T-helper 22 cell (primary cell): Measurements from ENCODE around the gene COA8.

Experiments used
- DNase-seq: peaks from one replicate; pipeline ENCODE4 v3.0.0-alpha.2; 2020; ENCODE audit warnings: low read depth

The COA8 gene

GRCh38 chr14:103548463-103549351, 14.1 kb upstream of the COA8 start:
- DNase-seq, result no peak

GRCh38 chr14:103549361-103550311, 13.1 kb upstream of the COA8 start:
- no peak for DNase-seq

DNA sequence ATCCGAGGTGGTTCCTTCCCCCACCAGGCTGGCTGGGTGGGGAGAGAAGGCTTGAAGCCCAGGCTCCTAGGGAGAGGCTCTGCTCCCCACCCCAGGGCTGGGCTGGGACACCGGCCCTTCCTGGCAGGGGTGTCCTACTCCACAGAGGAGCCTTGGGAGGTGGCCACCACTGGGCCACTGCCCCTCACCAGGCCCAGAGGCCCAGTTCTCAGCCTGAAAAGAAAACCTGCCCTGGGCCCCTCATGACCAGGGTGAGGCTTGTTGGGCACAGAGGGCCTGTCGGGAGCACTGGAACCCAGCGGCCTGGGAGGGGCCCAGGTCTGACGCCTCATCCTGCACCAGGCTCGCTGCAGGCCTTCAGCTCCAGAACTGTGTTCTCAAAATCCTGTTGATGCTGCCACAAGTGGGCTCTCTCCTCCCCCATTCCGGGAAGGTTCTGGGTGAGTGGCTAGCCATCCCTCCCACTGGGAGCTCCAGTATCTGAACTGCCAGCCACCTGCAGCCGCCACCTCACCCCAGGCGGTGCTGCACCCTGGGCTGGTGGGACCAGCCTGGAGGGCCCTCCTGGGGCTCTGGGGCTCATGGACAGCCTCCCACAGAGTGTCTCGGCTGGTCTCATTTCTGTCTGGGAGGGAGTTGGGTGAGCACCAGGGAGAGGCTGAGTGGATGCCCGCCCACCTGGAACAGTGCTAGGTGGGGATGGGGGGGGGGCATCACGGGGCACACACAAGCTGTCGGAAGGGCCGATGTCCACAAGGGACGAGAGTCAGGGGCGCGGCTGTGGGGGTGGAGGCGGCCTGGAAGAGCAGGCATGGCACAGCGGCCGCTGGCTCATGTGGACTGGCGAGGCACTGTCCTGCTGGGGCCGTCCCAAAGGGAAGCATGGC, 12.1 kb upstream of the COA8 start:
- DNase-seq, result no peak

GRCh38 chr14:103551338-103551762, 11.4 kb upstream of the COA8 start:
- no peak for DNase-seq

DNA sequence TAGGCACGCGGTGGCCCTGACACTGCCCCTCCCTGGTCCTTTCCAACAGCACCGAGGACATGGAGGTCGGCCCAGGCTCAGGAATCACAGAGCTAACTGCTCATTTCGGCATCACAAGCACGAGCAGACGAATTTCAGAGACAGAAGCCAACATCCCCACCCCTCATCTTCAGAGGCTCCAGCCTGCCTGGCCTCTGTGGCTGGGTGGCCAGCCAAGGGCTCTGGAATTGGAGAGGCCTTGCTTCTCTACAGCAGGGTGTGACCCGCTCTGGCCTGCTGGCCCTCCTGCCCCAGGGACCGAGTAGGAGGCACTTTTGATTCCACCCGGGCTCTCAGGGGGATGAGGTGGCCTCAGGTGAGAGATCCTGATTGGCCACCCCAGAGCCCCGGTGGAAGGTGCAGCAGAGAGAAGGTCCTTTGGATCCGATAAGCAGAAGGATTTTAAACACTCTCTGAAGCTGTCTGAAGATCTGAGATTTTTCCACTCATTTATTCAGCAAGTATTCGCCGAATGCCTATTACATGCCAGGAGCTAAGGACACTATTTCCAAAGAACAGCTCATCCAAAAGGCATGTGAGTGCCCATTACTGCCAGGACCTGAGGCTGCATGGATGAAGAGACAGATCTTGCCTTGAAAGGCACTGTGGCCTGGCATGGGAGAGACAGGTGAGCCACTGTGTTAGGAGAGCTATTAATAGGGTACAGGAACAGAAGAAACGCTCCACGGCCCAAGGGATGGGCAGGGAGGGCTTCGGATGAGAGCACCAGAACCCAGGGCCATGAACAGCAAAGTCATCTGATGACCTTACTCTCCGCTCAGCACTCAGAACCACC, 10.5 kb upstream of the COA8 start:
- no peak for DNase-seq

DNA sequence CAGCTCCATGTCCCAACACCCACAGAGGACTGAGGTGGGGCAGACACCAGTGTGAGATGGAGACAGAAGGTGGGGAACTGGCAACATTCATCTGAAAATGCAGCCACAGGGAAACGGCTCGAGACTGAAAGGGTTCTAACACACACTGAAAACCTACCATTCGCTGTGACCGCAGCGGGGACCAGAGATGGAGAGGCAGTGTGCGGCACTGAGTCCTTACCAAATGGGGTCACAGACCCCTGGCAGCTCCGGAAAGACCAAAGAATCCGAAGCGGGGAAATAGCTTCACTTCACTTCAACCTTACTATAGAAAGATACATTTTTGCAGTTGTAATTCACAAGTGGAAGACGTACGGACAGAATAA, 9.9 kb upstream of the COA8 start:
- no peak for DNase-seq

DNA sequence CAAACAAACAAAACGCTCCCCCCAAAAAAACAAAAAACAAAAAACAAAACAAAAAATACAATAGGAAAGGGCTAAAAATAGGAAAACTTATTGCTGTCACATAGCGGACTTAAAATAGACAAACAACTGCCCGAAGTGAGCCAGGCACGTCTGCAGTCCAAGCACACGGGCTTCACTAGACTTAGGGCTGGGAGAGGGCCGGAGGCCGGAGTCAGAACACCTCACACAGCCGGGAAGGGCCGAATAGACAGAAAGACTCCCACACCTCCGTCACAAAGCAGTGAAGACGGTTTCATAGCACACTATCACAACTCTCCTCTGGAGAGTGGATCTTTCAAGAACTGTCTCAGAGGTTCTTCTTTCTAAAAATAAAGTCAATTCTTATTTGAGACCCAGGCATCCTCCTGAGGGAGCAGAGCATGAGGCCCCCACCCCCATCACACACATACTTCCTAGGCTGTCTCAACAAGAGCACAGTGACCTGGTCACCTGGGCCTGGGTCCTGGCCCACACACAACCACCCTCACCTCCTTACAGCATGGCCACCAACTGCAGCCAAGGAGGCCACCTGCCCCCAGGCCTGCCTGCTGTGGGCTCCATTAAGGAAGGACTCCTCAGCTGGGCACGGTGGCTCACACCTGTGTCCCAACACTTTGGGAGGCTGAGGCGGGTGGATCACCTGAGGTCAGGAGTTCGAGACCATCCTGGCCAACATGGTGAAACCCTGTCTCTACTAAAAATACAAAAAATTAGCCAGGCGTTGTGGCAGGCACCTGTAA, 7.0 kb upstream of the COA8 start:
- DNase-seq, result no peak

- no peak for DNase-seq
Observed at GRCh38 chr14:103556946-103557758, 5.6 kb upstream of the COA8 start.

DNA sequence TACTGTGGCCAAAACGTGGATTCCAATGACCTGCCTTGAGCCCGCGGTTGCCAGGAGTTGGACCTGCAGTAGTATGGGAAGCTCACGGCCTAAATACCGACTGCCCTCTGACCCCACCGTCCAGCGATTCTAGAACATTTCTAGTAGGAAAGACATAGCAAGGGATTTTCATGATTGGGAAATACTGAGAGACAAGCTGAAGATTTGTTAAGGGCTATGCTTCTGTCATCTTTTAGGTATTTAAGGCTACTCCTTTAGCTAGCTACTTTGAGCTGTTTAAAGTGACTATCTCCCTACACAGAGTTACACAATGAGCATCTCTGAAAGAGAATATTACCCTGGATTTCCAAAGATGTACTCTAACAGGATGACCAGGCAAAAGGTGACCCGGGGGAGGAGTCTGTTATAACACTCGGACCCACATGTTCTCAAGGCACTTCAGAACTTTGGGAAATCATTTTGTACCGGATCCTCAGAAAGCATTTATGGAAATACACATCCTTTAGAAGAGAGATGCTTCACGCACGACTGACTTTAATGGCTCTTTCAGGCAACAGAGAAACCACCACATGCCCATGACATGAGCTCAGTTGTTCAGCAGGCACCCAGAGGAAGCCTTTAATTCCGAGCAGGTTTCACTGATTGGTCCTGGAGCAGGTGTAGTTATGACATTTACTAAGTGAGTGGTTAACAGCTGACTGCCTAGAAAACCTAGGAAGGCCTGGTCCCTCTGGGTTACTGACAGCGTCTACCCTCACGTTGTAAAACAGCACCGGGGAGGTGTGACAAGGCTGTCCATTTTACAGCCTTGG, 4.5 kb upstream of the COA8 start:
- no peak for DNase-seq

- DNase-seq, result no peak
Observed at GRCh38 chr14:103559766-103560165, 3.0 kb upstream of the COA8 start.

DNA sequence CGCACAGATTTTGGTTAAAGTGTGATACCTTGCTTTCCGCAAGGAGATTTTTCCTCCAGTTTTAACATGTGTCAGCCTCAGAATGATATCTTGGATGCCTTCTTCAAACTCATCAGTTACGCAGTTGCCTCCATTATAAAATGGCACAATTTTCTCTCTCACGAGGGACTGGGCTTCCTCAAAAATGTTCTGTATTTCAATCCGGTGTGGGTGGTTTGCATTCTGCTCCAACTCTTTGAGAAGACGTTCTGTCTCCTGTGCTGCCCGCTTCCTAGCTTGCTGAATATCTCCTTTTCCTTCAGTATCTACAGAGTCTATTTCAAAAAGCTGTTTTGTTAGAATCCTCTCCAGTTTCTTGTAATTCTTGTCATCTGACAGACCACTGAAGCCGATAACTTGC, 2.1 kb upstream of the COA8 start:
- DNase-seq, result no peak

DNA sequence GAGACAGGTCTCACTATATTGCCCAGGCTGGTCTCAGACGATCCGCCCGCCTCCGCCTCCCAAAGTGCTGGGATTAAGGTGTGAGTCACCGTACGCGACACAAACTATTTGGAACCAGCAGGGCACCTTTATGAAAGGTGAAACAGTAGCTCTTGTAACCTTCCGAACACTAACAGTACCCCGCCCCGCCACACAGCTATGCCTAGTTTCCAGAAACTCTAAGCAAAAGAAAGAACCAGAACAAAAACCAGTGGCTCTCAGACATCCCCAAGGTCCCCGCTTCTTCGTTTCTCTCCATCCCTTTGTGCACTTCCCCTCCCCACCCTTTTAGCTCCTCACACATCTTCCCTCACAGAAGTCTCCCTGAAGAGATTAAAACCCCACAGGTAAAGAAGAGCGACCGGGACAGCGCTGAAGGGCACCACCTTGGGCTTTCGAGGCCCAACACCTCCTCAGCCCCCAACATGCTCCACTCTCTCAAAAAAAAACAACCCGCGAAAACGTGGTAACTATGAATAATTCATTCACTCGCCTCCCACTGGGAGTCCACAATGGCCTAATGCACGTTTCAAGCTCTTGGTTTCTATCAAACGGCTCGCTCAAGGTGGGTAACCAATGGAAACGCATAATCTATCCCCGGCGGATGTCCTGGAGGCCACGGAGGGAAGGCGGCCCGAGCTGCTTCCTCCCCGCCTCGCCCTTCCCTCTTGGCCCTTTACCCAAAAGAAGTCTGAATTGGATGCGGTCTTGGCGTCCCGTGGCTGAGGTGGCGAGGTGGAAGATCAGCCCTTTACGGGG, 1.2 kb upstream of the COA8 start:
- DNase-seq, result peak; percentile 16

DNA sequence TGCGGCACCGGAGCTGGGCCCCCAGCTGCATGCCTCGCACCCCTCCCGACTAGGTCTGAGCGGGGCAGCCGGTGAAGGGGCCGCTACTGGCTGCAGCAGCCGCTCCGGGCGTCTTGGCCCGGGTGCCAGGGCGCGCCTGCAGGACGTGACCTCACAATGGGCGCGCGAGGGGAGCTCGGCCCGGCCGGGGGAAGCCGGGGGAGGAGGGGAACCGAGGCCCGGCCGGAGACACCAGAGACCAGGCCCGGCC, 656 bp upstream of the COA8 start:
- DNase-seq, result no peak

GRCh38 chr14:103563226-103563620, 463 bp downstream of the COA8 start:
- peak; percentile 8 for DNase-seq

DNA sequence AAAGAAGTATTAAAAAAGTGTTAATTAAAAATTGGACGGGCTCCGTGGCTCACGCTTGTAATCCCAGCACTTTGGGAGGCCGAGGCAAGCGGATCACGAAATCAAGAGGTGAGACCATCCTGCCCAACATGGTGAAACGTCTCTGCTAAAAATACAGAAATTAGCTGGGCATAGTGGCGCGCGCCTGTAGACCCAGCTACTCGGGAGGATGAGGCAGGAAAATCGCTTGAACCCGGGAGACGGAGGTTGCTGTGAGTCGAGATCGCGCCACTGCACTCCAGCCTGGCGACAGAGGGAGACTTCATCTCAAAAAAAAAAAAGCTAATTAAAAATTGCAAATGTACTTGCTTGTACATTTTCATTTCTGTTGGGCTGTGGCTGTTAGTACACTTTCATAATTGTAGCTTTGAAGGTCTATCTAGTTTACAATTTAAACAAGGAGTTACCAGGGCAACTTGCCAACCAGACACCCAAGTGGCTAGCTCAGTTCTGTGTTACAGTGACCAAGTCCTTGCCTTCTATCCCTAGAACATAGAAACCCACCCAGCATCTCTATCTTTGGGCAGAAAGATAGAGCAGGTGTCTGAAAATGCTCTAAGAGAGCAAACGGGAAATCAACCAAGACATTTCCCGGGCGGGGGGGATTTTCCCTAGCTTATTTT, 1.2 kb downstream of the COA8 start:
- DNase-seq, result no peak

GRCh38 chr14:103568952-103569351, 6.2 kb downstream of the COA8 start:
- DNase-seq, result no peak

GRCh38 chr14:103569408-103569807, 6.6 kb downstream of the COA8 start:
- DNase-seq, result no peak
